ENCODE measurements around the gene EPHB3.

The EPHB3 gene

GRCh38 chr3:184543256-184543655 lies 18.3 kb upstream of the EPHB3 start:
- DNase-seq (ENCODE audit: low read depth, low spot score) = no peak

- no peak for DNase-seq (ENCODE audit: low read depth, low spot score)
Measured at GRCh38 chr3:184543843-184544512, 17.6 kb upstream of the EPHB3 start.

GRCh38 chr3:184544513-184544861 lies 17.1 kb upstream of the EPHB3 start:
- no peak for DNase-seq (ENCODE audit: low read depth, low spot score)

GRCh38 chr3:184545769-184546168 lies 15.8 kb upstream of the EPHB3 start:
- DNase-seq (ENCODE audit: low read depth, low spot score) = no peak

- no peak for DNase-seq (ENCODE audit: low read depth, low spot score)
Measured at GRCh38 chr3:184546252-184546651, 15.3 kb upstream of the EPHB3 start.

- DNase-seq (ENCODE audit: low read depth, low spot score) = no peak
Measured at GRCh38 chr3:184549796-184550577, 11.6 kb upstream of the EPHB3 start.

- no peak for DNase-seq (ENCODE audit: low read depth, low spot score)
Measured at GRCh38 chr3:184551103-184551502, 10.5 kb upstream of the EPHB3 start.

GRCh38 chr3:184551614-184552256 lies 9.8 kb upstream of the EPHB3 start:
- DNase-seq (ENCODE audit: low read depth, low spot score) = no peak

GRCh38 chr3:184552296-184552695 lies 9.3 kb upstream of the EPHB3 start:
- DNase-seq (ENCODE audit: low read depth, low spot score) = no peak

- no peak for DNase-seq (ENCODE audit: low read depth, low spot score)
Measured at GRCh38 chr3:184552863-184553262, 8.7 kb upstream of the EPHB3 start.

- no peak for DNase-seq (ENCODE audit: low read depth, low spot score)
Measured at GRCh38 chr3:184553385-184553784, 8.2 kb upstream of the EPHB3 start.

- DNase-seq (ENCODE audit: low read depth, low spot score) = no peak
Measured at GRCh38 chr3:184554461-184554860, 7.1 kb upstream of the EPHB3 start.

- no peak for DNase-seq (ENCODE audit: low read depth, low spot score)
Measured at GRCh38 chr3:184556582-184557347, 4.8 kb upstream of the EPHB3 start.

- DNase-seq (ENCODE audit: low read depth, low spot score) = no peak
Measured at GRCh38 chr3:184557348-184557950, 4.1 kb upstream of the EPHB3 start.

- DNase-seq (ENCODE audit: low read depth, low spot score) = no peak
Measured at GRCh38 chr3:184558726-184559125, 2.9 kb upstream of the EPHB3 start.

GRCh38 chr3:184559336-184559735 lies 2.2 kb upstream of the EPHB3 start:
- DNase-seq (ENCODE audit: low read depth, low spot score) = no peak

- no peak for DNase-seq (ENCODE audit: low read depth, low spot score)
Measured at GRCh38 chr3:184560531-184560930, 1.1 kb upstream of the EPHB3 start.

GRCh38 chr3:184561913-184562877 lies 610 bp downstream of the EPHB3 start:
- no peak for DNase-seq (ENCODE audit: low read depth, low spot score)

- DNase-seq (ENCODE audit: low read depth, low spot score) = no peak
Measured at GRCh38 chr3:184562878-184563560, 1.4 kb downstream of the EPHB3 start.

GRCh38 chr3:184563561-184563925 lies 2.0 kb downstream of the EPHB3 start:
- DNase-seq (ENCODE audit: low read depth, low spot score) = no peak

Data from iPS DF 19.7 (cell line).